Transverse colon (tissue), 4 donors: ENCODE data around the gene NCMAP.

ENCODE experiments used
- CTCF ChIP-seq, 5 experiments: fragments of 200-600 bp in 3 of 5; fragments of 450-650 bp in 2 of 5; sonication (generic) in 3 of 5; IDR thresholded peaks; 1 replicate in 2 of 5; 2 replicates in 3 of 5; pipeline ENCODE4 v1.5.1; 2016 to 2017; ENCODE audit warnings: antibody characterized with exemption in 5 of 5, inconsistent platforms in 3 of 5, mild to moderate bottlenecking in 2 of 5, moderate library complexity in 1 of 5
- EP300 ChIP-seq: sonication (generic); formaldehyde crosslinking; IDR thresholded peaks from one replicate; pipeline ENCODE4 v1.6.1; 2017; ENCODE audit warnings: antibody characterized with exemption, low read depth
- POLR2A ChIP-seq: fragments of 450-650 bp; IDR thresholded peaks from one replicate; pipeline ENCODE4 v1.6.1; 2016; ENCODE audit warnings: antibody characterized with exemption, mild to moderate bottlenecking, moderate library complexity
- POLR2AphosphoS5 ChIP-seq, 3 donors: sonication (generic); formaldehyde crosslinking; IDR thresholded peaks; one replicate each; pipeline ENCODE4 v1.6.1; 2016; ENCODE audit warnings: antibody characterized with exemption in 3 of 3

- TF ChIP-seq POLR2AphosphoS5 (IDR thresholded peaks at IDR 0.05) (no peak), CTCF (IDR thresholded peaks at IDR 0.05) (no peak), POLR2A (no peak), EP300 (no peak)
Measured at GRCh38 chr1:24588573-24588972, 32.7 kb downstream of the NCMAP start.
